Left lung (tissue), 10 donors: ENCODE results near the gene MYOCOS. TPM values are rescaled to one million over a fixed set of nuclear protein-coding genes. Genes with fewer than 3 reads are reported as not detected.

Experiments used
- ATAC-seq: fragments of 200-7000 bp; cut with Tn5 transposase; one replicate; pipeline ENCODE4 v1.9.1; 2020; ENCODE audit warnings: moderate library complexity
- DNase-seq, 4 donors: peaks; one replicate each; pipeline ENCODE4 v3.0.0-alpha.2; 2013 to 2020
- H3K27ac ChIP-seq, 2 donors: fragments of 200-600 bp; sonication (generic) in 1 of 2; one replicate each; pipeline versions ENCODE4 v1.5.0 to v1.8.0; 2020 to 2021
- H3K27me3 ChIP-seq, 2 donors: fragments of 200-600 bp; sonication (generic) in 1 of 2; one replicate each; pipeline versions ENCODE4 v1.5.0 to v1.8.0; 2020 to 2021
- H3K36me3 ChIP-seq, 2 donors: fragments of 200-600 bp; sonication (generic) in 1 of 2; one replicate each; pipeline versions ENCODE4 v1.5.0 to v1.8.0; 2020 to 2021
- H3K4me1 ChIP-seq, 2 donors: fragments of 200-600 bp; one replicate each; pipeline ENCODE4 v1.8.0; 2021
- H3K4me3 ChIP-seq, 2 donors: fragments of 200-600 bp; sonication (generic) in 1 of 2; one replicate each; pipeline versions ENCODE4 v1.5.0 to v1.8.0; 2020 to 2021; ENCODE audit warnings: mild to moderate bottlenecking in 1 of 2
- H3K9me3 ChIP-seq, 2 donors: fragments of 200-600 bp; sonication (generic) in 1 of 2; one replicate each; pipeline versions ENCODE4 v1.5.0 to v1.8.0; 2020 to 2021
- intact Hi-C, 2 donors: fragments of 100-400 bp; cut with DNase I; formaldehyde crosslinking; loops; one replicate each; pipeline versions ENCODE4 v1.11.2 to v1.14.2; 2022
- polyA plus RNA-seq, 6 donors: library from polyadenylated mRNA; unstranded; fragments of 120-200 nt; gene quantifications; one replicate each; pipeline ENCODE4 v1.2.1, GENCODE V29; 2013; ENCODE audit not compliant: insufficient read length in 6 of 6
- total RNA-seq, 2 donors: library from RNA; stranded (reverse); fragmentation: NEBNext Ultra II Directional; extraction: Animal tissue kit (Norgen Biotek cat#: 25700); gene quantifications; one replicate each; pipeline ENCODE4 v1.2.1, GENCODE V29; 2021
- TF ChIP-seq, protein P1 (sequence below), 2 donors: fragments of 200-600 bp; sonication (generic) in 1 of 2; IDR thresholded peaks; one replicate each; pipeline versions ENCODE4 v1.5.0 to v1.8.0; 2021; ENCODE audit warnings: antibody characterized with exemption in 2 of 2
- donor health status: DM: no; HTN: yes; CAD: no.
- donor health status: DM: no; HTN: no; CAD: no.

Gene MYOCOS
- total and polyA plus RNA-seq, 8 donors: 0.13 to 0.31 (median 0.18) TPM; not detected in 2

DNA sequence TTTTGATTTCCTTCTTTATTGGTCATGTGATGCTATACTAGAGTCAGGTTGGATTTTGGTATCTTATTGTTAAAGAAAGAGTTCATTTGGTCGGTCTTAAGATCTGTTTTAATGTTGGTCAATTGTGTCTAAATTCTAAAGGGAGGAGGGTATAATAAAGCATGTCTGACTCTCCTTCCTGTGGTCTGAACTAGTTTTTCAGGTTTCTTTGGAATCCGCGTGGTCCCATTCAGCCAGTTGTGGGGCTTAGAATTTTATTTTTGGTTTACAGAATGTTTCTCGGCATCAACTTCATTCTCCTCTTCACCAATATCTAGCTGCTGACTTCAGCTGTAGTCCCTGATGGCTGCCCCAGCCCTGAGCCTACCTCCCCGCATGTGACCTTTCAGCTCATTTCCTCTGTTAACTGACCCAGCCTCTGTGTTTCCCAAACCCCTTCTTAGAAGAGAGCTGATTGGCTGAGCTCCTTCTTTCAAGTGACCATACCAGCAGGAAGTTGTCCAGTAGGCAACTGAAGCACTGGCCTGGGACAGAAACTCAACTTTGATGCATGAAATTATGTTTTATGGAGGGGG, 39.1 kb downstream of the MYOCOS start:
- H3K4me3 ChIP-seq: no peak overlapping the region
- intact Hi-C loops: no loop called here
- no peaks in the 10 kb centered on the region for H3K27me3 ChIP-seq
- no peak overlapping the region for H3K27ac ChIP-seq
- H3K9me3 ChIP-seq: no peaks in the 10 kb centered on the region
- TF ChIP-seq, protein P1, sequence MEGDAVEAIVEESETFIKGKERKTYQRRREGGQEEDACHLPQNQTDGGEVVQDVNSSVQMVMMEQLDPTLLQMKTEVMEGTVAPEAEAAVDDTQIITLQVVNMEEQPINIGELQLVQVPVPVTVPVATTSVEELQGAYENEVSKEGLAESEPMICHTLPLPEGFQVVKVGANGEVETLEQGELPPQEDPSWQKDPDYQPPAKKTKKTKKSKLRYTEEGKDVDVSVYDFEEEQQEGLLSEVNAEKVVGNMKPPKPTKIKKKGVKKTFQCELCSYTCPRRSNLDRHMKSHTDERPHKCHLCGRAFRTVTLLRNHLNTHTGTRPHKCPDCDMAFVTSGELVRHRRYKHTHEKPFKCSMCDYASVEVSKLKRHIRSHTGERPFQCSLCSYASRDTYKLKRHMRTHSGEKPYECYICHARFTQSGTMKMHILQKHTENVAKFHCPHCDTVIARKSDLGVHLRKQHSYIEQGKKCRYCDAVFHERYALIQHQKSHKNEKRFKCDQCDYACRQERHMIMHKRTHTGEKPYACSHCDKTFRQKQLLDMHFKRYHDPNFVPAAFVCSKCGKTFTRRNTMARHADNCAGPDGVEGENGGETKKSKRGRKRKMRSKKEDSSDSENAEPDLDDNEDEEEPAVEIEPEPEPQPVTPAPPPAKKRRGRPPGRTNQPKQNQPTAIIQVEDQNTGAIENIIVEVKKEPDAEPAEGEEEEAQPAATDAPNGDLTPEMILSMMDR (IDR thresholded peaks at IDR 0.05): no peak
- H3K4me1 ChIP-seq: no peaks in the 10 kb centered on the region
- DNase-seq (no peak), ATAC-seq (no peak)
- no peaks in the 10 kb centered on the region for H3K36me3 ChIP-seq

DNA sequence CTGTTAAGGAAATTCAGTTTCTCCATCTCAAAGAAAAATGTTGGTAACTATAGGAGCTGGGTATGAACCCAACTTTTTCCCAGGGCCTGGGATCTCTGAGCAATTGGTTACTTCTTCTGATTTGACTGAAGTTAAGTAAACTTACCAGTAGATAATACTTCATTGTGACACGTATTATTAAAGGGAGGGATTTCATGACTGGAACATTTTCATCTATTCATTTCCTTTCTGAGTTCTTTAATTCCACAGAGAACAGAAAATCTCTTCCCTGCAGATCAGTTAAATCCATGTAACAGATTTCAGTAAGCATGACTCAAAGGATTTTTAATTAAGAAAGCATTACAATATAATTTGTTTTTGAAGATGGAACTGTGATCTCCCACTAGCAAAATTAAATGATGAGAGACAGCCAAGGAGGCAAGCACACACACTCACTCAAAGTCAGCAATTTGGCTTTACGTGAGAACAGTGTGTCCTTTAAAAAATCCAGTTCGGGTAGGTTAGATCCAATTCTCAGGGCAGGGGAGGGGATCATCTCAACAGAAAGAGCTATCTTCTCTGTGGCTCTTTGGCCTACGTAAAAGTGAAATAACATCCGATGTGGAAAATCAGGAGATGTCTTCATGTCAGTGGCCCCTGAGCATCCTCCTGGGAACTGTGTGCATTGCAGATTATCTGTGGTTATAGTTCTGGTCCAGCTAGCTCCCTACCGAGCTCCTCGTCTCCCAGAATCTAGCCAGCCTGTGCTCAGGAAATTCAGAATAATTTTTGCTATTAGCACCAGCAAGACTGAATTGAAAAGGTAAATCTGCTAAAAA, 41.2 kb downstream of the MYOCOS start:
- ATAC-seq: no peak
- H3K27ac ChIP-seq: no peak overlapping the region
- no peaks in the 10 kb centered on the region for H3K9me3 ChIP-seq
- H3K4me3 ChIP-seq: no peak overlapping the region
- TF ChIP-seq, protein P1 (IDR thresholded peaks at IDR 0.05): no peak
- DNase-seq: no peak
- intact Hi-C loops: no loop called here
- H3K27me3 ChIP-seq: no peaks in the 10 kb centered on the region
- no peaks in the 10 kb centered on the region for H3K4me1 ChIP-seq
- no peaks in the 10 kb centered on the region for H3K36me3 ChIP-seq

DNA sequence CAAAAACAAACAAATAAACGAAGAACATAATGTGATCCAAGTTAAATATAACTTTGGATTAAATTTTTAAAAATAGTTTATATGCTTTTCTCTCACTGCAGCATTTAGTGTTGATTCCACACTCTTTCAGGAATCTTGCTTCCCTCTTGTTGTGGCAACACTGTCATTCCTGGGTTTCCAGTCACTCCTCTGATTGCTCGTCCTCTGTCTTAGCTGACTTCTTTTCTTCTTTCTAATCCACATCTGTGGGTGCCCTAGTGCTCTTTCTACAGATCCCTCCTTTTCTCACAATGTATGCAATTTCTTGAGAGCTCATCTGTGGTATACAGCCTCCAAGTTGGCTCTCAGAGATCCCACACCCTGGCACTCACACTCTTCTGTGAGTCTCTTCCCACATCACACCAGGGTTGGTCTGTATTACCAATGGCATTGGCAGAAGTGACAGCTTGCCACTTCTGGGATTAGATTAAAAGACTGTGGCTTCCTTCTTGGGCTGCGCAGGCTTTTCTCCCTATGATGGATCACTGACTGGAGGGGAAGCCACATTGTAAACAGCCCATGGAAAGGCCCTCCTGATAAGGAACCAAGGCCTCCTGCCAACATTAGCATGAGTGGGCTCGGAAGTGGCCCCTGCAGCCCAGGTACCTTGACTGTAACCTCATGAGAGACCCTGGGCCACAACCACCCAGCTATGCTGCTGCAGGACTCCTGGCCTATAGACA, 42.0 kb downstream of the MYOCOS start:
- H3K4me3 ChIP-seq: no peak overlapping the region
- ATAC-seq: no peak
- no peaks in the 10 kb centered on the region for H3K4me1 ChIP-seq
- no peaks in the 10 kb centered on the region for H3K36me3 ChIP-seq
- no peaks in the 10 kb centered on the region for H3K9me3 ChIP-seq
- no peak for DNase-seq
- intact Hi-C loops: no loop called here
- H3K27ac ChIP-seq: no peak overlapping the region
- H3K27me3 ChIP-seq: no peaks in the 10 kb centered on the region
- TF ChIP-seq, protein P1 (IDR thresholded peaks at IDR 0.05): no peak

DNA sequence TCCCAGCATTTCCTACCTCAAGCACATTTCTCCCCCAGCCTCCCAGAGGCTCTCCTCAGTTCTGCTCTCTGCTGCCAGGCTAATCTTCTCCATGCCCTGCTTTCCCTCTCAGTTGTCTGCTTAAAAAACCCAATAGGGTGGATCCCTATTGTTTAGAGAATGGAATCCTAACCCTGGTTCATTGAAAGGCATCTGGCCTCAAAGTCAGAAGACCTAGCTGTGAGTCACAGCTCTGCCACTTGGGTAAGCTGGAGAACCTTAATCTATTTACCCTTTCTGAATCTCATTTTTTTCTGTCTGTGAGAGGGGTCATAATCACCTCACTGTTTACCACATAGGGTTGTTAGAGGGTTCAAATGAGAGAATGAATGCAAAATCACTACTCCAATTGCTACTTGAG, 42.9 kb downstream of the MYOCOS start:
- intact Hi-C loops: no loop called here
- ATAC-seq: no peak
- Histone ChIP-seq H3K36me3 (no peaks in the 10 kb centered on the region), H3K27ac (no peak overlapping the region), H3K4me1 (no peaks in the 10 kb centered on the region), H3K9me3 (no peaks in the 10 kb centered on the region), H3K27me3 (no peaks in the 10 kb centered on the region), H3K4me3 (no peak overlapping the region)
- TF ChIP-seq, protein P1 (IDR thresholded peaks at IDR 0.05): no peak
- DNase-seq: no peak
